Lower lobe of right lung (tissue), 2 donors: ENCODE measurements around the gene SLC6A3. TPM values are rescaled to one million over a fixed set of nuclear protein-coding genes. Genes with fewer than 3 reads are reported as not detected.

Experiments
- ATAC-seq, 2 donors: fragments of 200-7000 bp; cut with Tn5 transposase; one replicate each; pipeline ENCODE4 v1.9.1; 2020 to 2022; ENCODE audit warnings: mild to moderate bottlenecking in 2 of 2, moderate library complexity in 2 of 2
- DNase-seq: peaks from one replicate; pipeline ENCODE4 v3.0.0-alpha.2; 2020
- H3K27ac ChIP-seq: fragments of 200-600 bp; one replicate; pipeline ENCODE4 v1.8.0; 2022
- H3K27me3 ChIP-seq: fragments of 200-600 bp; one replicate; pipeline ENCODE4 v1.8.0; 2022; ENCODE audit warnings: low read depth
- H3K36me3 ChIP-seq: fragments of 200-600 bp; one replicate; pipeline ENCODE4 v1.8.0; 2022; ENCODE audit warnings: mild to moderate bottlenecking
- H3K4me1 ChIP-seq: fragments of 200-600 bp; one replicate; pipeline ENCODE4 v1.8.0; 2022
- H3K4me3 ChIP-seq: fragments of 200-600 bp; one replicate; pipeline ENCODE4 v1.8.0; 2022; ENCODE audit warnings: mild to moderate bottlenecking
- H3K9me3 ChIP-seq: fragments of 200-600 bp; one replicate; pipeline ENCODE4 v1.8.0; 2022
- intact Hi-C: fragments of 100-400 bp; cut with DNase I; formaldehyde crosslinking; loops from one replicate; pipeline ENCODE4 v1.11.0; 2022
- total RNA-seq: library from RNA; stranded (reverse); fragmentation: NEBNext Ultra II Directional; extraction: Animal tissue kit (Norgen Biotek cat#: 25700); gene quantifications from one replicate; pipeline ENCODE4 v1.2.1, GENCODE V29; 2021
- TF ChIP-seq, protein P1 (sequence below): fragments of 200-600 bp; IDR thresholded peaks from one replicate; pipeline ENCODE4 v1.8.0; 2022; ENCODE audit warnings: antibody characterized with exemption, mild to moderate bottlenecking
- donor health status: DM: no; HTN: yes; CAD: no; lungs with severe emphysema.

SLC6A3 gene
- total RNA-seq, 1 donor from 2014 or later: 0.12 TPM

GRCh38 chr5:1412621-1413020, 32.6 kb downstream of the SLC6A3 start:
- DNase-seq: no peak
- TF ChIP-seq, protein P1, sequence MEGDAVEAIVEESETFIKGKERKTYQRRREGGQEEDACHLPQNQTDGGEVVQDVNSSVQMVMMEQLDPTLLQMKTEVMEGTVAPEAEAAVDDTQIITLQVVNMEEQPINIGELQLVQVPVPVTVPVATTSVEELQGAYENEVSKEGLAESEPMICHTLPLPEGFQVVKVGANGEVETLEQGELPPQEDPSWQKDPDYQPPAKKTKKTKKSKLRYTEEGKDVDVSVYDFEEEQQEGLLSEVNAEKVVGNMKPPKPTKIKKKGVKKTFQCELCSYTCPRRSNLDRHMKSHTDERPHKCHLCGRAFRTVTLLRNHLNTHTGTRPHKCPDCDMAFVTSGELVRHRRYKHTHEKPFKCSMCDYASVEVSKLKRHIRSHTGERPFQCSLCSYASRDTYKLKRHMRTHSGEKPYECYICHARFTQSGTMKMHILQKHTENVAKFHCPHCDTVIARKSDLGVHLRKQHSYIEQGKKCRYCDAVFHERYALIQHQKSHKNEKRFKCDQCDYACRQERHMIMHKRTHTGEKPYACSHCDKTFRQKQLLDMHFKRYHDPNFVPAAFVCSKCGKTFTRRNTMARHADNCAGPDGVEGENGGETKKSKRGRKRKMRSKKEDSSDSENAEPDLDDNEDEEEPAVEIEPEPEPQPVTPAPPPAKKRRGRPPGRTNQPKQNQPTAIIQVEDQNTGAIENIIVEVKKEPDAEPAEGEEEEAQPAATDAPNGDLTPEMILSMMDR: no peak
- Histone ChIP-seq H3K9me3 (no peaks in the 10 kb centered on the region), H3K27me3 (peaks cover 19% of the 10 kb centered on the region), H3K27ac (no peak overlapping the region), H3K4me3 (no peak overlapping the region), H3K36me3 (no peaks in the 10 kb centered on the region), H3K4me1 (no peaks in the 10 kb centered on the region)
- intact Hi-C loops: no loop called here
- no peak for ATAC-seq

- TF ChIP-seq, protein P1: no peak
- no peak overlapping the region for H3K4me3 ChIP-seq
- no peaks in the 10 kb centered on the region for H3K4me1 ChIP-seq
- intact Hi-C loops: no loop called here
- peaks cover 19% of the 10 kb centered on the region for H3K27me3 ChIP-seq
- DNase-seq (peak; percentile 37), ATAC-seq (no peak)
- no peaks in the 10 kb centered on the region for H3K36me3 ChIP-seq
- H3K9me3 ChIP-seq: no peaks in the 10 kb centered on the region
- H3K27ac ChIP-seq: no peak overlapping the region
Observed at GRCh38 chr5:1412163-1412562, 33.1 kb downstream of the SLC6A3 start.

DNA sequence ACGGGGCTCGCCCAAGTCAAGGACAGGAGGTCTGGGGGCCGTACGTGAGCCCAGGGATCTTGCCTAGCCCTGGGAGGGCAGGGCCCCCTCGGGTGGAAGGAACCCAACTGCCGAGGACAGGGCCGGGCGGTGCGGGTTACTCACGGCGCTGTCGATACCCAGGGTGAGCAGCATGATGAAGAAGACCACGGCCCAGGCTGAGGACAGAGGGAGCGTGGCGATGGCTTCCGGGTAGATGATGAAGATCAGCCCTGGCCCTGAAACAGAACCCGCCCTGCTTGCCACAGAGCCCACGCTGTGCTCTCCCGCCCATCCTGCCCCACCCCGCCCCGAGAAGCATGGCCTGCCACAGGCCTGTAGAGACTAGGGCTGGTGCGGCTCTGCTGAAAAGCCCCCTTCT, 34.1 kb downstream of the SLC6A3 start:
- peak; percentile 29 for DNase-seq
- H3K27me3 ChIP-seq: peaks cover 19% of the 10 kb centered on the region
- TF ChIP-seq, protein P1: no peak
- intact Hi-C loops: no loop called here
- no peak overlapping the region for H3K4me3 ChIP-seq
- H3K27ac ChIP-seq: no peak overlapping the region
- ATAC-seq: no peak
- no peaks in the 10 kb centered on the region for H3K4me1 ChIP-seq
- H3K9me3 ChIP-seq: no peaks in the 10 kb centered on the region
- H3K36me3 ChIP-seq: no peaks in the 10 kb centered on the region

- DNase-seq (peak; percentile 28), ATAC-seq (no peak)
- no peaks in the 10 kb centered on the region for H3K9me3 ChIP-seq
- no peak overlapping the region for H3K27ac ChIP-seq
- TF ChIP-seq, protein P1: no peak
- H3K27me3 ChIP-seq: peaks cover 19% of the 10 kb centered on the region
- no peaks in the 10 kb centered on the region for H3K4me1 ChIP-seq
- no peaks in the 10 kb centered on the region for H3K36me3 ChIP-seq
- intact Hi-C loops: no loop called here
- H3K4me3 ChIP-seq: no peak overlapping the region
Observed at GRCh38 chr5:1410156-1411014, 34.9 kb downstream of the SLC6A3 start.

DNA sequence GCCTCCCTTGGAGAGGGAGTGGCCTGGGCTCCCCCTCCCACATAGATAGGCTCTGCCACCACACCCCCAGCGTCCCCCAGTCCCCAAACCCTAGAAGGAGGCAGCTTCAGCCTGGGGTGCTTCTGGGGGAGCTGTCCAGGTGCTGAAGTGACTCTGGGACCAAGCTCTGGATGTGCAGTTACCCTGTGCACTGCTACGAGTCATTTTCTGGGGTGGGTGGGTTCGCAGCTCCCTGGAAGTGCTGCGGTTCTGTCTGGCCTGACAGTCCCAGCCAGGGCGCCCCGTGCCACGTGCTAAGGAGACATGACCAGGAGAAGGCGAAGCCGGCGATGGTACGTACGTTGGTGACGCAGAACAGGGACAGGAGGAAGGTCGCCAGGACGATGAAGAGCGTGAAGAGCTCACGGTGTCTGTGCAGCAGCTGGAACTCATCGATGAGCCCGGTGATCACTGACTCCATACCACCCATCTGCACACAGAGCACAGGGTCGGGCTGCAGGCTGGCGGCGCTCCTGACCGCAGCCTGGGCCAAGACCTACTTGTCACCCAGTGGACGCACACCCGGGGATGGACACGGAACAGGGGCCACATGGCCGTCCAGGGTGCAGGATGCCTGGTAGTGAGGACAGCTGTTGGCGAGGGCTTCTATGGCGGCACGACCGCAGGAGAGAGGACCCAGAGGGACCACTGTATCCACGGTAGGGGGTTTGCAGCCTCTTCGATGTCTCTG, 35.7 kb downstream of the SLC6A3 start:
- H3K27me3 ChIP-seq: peaks cover 19% of the 10 kb centered on the region
- no peak overlapping the region for H3K4me3 ChIP-seq
- H3K9me3 ChIP-seq: no peaks in the 10 kb centered on the region
- intact Hi-C loops: no loop called here
- no peak overlapping the region for H3K27ac ChIP-seq
- TF ChIP-seq, protein P1: no peak
- DNase-seq (peak; percentile 30), ATAC-seq (peak; percentile 5 to 22)
- no peaks in the 10 kb centered on the region for H3K36me3 ChIP-seq
- H3K4me1 ChIP-seq: no peaks in the 10 kb centered on the region
